ENCODE measurements around the gene TMPRSS9.
"Not testable (repeated sequence)": the region's sequence is repeated elsewhere in the genome, so short reads cannot be mapped to it uniquely, and the experiment has no call there.

DNA sequence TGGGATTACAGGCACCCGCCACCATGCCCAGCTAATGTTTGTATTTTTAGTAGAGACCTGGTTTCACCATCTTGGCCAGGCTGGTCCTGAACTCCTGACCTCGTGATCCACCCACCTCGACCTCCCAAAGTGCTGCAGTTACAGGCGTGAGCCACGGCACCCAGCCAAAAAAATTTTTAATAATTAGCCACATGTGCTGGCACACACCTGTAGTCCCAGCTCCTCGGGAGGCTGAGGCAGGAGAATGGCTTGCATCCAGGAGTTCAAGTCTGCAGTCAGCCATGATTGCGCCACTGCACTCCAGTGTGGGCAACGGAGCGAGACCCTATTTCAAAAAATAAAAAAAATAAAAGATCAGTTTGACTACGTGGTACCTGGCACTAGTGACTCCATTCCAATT is 98.7 kb downstream of the TMPRSS9 start:
- not testable (repeated sequence) for TF ChIP-seq CTCF (IDR thresholded peaks at IDR 0.05); POLR2A (IDR thresholded peaks at IDR 0.05); POLR2AphosphoS5 (IDR thresholded peaks at IDR 0.05; ENCODE audit: insufficient read depth in 1 of 2, low read depth in 1 of 2)
